NCI-H2081 treated with DMSO at 0.1 percent for 48 hours (cell line): ENCODE data around the gene PAAF1.
"Not testable (repeated sequence)": the region's sequence is repeated elsewhere in the genome, so short reads cannot be mapped to it uniquely, and the experiment has no call there.

Experiments
- DNase-seq: peaks from one replicate; lab custom pipeline; 2025; lab: John Stamatoyannopoulos, UW

PAAF1 gene

DNA sequence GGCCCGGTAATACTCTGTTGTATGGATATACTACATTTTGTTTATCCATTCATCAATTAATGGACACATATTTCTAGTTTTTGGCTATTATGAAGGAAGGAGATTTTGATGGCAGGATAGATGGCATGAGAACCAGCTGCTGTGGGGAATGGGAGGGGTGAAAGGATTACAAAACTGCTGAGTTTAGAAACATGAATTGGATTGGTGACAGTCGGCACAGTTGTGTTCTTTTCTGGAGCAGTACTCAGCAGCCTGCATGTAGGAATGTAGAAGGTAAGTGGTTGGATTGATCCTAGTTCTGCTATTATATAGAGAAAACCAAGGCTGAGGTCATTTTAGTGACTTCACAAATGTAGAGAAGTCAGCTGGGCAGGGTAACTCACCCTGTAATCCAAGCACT lies 7.1 kb downstream of the PAAF1 start:
- no peak for DNase-seq

DNA sequence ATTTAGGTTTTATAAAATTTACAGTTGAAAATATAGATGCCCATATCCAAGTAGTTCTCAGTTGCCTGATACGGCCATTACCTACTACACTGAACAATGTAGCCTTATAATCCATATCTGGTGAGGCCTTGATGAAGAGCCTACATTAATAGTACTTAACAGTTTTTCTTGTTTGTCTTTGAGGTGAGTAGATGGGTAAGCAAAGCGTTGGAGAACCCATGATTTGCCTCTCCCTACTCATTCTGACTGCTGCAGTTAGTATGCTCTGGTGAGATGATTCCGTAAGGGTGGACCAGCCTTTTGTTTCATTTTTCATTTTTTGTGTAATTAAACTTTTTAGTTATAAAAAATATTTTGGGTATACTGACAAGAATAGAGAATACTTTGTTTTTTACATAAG lies 11.4 kb downstream of the PAAF1 start:
- DNase-seq, result no peak

DNA sequence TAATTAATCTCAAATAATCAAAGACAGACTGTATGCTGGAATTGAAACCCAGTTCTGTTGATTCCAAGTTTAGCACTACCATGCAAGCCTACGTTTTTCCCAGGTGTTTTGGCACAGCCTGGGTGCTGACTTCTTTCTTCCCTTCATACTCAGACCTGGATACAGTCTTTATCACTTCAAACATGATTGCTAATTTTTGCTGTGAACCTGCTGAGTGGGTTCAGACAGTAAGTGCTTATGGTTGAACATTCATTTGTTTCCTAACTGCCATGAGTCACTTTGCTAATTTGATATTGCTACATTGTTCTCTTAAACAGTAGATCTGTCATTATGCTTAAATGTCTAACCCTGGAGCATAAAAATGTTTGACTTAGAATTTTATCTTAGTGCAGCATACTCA lies 12.2 kb downstream of the PAAF1 start:
- DNase-seq, result no peak

DNA sequence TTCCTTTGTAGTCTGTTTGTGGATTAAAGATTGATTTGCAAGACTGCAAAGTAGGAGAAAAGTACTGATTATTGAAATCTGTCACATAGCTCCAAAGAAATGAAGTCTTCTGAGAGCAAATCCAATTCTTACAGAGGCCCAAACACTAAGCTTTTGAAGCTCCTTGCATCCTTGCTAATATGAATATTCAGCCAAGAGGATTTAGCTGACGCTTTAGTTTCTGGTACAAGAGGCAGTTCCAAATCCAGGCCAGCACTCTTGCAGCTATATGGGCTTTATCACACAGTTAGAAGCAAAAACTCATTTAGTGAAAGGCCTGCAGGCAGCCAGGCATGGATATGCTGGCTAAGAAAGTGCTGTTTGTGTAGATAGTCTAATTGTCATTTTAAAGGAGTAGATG lies 12.7 kb downstream of the PAAF1 start:
- DNase-seq, result no peak

DNA sequence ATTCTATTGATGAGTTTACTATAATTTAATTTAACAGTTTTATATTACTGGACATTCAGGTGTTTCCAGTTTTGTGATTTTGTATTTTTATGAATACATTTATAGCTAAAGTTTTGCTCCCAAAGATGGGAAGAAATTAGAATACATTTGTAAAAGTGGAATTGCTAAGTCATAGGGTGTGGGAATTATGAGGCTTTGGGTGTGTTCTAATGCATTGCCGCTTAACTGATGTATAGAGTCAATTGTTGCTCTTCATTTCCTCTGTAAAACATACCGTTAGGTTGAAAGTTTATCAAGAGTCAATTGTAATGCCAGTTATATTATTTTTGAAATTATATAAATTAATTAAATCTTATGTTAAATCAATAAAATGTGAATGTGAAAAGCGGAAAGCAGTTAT lies 16.2 kb downstream of the PAAF1 start:
- no peak for DNase-seq

DNA sequence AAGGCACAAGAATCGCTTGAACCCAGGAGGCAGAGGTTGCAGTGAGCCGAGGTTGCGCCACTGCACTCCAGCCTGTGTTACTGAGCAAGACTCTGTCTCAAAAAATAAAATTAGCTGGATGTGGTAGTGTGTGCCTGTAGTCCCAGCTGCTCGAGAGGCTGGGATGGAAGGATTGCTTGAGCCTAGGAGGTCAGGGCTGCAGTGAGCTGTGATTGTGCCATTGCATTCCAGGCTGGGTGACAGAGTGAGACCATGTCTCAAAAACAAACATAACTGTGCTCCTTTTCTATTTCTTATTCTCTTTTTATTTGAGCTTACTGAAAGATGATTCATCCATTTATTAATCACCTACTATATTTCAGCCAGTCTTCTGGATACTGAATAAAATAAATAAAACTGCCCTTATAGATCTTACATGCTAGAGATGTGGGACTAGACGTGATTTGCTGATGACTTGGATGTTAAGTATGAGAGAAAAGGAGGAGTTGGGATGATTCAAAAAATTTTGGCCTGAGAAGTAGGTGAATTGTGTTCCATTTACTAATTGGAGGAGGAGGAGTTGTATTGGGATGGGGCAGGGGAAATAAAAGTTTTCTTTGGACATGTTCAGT lies 18.0 kb downstream of the PAAF1 start:
- no peak for DNase-seq

DNA sequence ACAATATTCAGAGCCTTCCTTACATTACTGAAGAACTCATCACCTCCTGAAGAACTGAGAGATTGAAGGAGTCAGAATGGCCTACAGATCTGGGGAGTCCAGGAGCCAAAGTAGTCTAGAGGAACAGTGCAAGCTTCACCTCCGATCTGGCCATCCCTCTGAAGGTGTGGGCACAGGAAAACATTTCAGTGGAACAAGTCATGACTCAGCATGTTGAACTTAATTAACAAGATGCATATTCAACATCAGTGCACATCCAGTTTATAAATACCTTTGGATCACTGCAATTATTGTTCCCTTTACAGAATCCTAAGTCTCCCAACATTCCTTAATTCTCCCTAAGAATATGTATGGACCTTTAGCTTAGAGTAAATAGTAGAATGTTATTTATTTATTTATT lies 25.5 kb downstream of the PAAF1 start:
- DNase-seq, result no peak

DNA sequence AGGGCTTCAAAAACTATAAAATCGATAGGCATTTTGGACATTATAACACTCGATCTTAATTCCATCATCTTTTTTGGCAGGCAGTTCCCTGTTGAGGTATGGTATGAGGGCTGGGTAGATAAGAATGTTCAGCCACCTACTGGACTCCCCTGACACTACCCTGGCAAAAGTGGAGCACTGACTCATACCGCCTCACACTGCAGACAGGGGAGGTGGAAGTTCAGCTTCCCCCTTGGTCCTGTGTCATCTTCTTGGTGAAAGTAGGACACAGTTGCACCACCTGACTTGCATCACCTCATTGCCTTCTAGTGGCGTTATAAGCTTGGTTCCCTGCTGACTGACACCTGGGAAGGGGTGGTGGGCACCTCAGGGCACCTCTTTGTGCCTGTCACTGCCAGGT lies 30.4 kb downstream of the PAAF1 start:
- DNase-seq, result no peak

DNA sequence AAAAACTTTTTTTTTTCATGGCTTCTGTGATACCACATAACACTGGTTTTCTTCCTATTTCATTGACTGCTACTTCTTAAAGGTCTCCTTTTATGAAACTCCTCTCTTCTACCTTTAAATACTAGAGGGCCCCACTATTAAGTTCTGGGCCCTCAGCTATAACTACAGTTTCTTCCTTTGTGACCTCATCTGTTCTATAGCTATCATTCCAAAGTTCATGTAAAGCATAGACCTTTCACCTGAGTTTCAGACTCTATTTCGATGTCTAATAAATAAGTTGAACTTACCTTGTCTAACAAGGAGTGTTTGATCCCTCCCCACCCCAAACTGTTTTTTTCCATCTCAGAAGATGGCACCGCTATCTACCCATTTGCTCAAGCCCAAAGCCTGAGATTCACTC lies 35.2 kb downstream of the PAAF1 start:
- no peak for DNase-seq

DNA sequence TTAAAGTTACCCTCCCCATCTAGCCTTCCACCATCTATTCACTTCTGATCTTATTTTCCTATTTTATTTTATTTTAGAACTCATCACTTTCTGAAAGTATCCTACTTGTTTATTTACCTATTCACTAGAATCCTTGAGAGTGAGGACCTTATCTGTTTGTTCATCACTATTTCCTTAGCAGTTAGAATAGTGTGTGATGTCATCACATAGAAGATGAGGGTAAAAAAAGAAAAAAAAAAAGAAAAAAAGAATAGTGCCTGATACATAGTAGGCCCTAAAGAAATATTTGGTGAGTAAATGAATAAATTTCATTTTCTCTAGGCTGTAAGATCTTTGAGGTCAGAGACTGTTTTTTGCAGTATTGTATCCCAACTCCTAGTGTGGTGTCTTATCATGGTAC lies 36.7 kb downstream of the PAAF1 start:
- no peak for DNase-seq

DNA sequence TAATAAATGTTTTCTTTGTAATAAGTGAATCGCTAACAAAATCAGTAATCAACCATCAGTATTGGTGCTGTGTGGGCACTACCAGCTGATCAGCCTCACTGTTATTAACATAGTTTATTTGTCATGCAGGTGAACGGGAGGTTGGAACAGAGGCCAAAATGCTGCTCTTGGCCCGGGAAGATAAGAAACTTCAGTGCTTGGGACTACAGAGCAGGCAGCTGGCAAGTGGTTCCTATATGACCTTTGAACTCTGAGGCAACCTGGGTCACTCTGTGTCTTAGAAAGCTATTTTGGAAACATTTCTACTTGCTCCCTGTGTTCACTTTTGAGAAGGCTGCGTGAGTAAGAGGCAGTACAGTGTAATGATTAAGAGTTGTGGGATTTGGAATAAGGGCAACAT lies 37.5 kb downstream of the PAAF1 start:
- DNase-seq, result no peak

DNA sequence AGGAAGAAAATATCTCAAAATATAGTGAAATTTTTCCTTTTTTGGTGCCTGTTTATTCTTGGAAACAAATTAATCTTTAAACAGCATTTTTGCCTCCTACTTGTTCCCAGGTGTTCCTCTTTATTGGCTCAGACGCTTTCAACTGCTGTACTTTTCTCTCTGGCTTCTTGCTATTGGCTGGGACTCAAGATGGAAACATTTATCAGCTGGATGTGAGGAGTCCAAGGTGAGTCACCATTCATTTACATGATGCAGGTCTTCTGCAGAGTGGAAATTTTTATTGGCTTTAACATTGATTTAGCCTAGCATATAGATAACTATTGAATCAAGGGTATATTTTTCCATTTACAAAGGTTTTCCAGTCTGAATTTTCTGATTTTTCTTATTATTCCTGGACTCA lies 39.6 kb downstream of the PAAF1 start:
- DNase-seq, result no peak

DNA sequence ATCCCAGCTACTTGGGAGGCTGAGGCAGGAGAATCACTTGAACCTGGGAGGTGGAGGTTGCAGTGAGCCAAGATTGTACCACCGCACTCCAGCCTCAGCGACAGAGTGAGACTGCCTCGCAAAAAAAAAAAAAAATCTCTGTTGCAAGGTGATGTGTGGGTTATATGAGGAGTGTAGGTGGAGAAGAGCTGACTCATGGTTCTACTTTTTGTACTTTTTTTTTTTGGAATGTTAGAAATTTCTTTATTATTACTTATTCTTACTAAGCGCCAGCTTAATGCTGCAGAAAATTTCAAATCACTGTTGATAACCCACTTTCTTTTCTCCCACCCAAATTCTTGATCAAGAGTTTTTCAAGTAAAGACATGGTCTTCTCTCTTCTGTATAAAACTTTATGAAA lies 44.4 kb downstream of the PAAF1 start:
- DNase-seq, result no peak

DNA sequence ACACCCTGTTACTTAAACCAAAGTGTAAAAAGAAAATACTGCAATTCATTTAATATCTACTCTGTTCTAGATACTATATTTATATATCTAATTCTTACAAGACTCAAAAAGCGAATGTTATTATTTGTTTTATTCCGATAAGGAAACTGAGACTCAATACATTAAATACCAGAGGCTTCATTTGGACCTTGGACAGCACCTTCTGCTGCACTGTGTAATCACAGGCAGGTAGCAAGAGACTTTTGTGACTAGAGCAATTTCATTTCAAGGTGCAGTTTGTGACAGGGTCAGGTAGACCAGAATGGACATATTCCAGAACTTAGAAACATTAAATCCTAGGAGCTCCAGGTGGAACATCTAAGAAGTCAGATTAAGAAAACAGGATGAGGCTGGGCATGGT lies 52.6 kb downstream of the PAAF1 start:
- no peak for DNase-seq

DNA sequence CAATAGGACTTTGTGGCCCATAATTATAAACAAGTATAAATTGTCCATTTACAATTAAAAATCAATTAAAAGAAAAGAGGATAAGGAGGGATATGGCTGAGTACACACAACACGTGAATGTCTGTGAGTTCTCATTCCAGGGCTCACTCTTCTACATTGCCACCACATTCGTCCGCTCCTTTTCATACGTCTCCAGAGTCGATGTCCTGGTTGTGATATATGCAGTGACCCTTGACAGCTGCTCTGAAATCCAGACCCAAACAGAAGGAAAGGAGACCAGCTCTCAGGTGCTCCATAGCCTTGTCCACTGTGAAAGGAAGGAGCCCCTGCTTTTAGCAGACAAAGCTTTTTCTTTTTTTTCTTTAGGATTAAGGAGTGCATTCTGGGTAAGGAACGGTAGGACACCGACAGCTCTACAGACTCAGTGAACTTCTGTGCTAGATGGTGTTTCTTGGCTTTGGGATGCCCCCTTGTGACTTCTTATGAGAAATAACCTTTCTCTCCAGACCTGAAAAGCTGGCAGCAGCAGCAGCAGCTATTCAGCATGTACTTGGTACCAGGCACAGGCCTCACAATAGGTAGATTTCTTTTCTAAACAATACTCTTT lies 54.3 kb downstream of the PAAF1 start:
- DNase-seq, result peak; percentile 40

DNA sequence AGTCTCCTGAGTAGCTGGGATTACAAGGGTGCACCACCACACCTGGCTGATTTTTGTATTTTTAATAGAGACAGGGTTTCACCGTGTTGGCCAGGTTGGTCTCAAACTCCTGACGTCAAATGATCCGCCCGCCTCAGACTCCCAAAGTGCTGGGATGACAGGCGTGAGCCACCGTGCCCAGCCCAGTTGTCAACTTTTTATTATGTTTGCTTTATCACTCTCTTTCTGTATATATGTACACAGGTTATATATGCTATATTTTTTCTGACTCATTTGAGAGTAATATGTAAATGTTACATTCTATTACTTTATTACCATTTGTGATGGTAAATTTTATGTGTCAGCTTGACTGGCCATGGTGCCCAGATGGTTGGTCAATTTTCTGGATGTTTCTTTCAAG lies 55.2 kb downstream of the PAAF1 start:
- DNase-seq, result no peak

DNA sequence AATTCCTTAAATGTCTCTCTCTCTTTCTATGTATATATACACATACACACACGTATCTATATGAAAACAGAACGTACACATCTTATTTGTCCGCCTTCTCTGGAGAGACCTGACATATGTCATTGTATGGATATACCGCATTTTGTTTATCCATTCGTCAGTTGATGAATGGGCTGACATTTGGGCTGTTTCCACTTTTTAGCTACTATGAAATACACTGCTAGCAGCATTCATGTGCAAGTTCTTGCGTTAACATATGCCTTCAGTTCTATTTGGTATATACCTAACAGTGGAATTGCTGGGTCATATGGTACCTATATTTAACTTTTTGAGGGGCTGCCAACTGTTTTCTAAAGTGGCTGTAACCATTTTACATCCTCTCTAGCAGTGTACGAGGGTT lies 56.0 kb downstream of the PAAF1 start:
- no peak for DNase-seq

DNA sequence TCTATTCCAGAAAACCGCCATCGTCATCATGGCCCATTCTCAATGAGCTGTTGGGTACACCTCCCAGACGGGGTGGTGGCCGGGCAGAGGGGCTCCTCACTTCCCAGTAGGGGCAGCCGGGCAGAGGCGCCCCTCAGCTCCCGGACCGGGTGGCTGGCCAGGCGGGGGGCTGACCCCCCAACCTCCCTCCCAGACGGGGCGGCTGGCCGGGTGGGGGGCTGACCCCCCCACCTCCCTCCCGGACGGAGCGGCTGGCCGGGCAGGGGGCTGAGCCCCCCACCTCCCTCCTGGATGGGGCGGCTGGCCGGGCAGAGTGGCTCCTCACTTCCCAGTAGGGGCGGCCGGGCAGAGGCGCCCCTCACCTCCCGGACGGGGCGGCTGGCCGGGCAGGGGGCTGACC lies 59.2 kb downstream of the PAAF1 start:
- DNase-seq, result not testable (repeated sequence)

DNA sequence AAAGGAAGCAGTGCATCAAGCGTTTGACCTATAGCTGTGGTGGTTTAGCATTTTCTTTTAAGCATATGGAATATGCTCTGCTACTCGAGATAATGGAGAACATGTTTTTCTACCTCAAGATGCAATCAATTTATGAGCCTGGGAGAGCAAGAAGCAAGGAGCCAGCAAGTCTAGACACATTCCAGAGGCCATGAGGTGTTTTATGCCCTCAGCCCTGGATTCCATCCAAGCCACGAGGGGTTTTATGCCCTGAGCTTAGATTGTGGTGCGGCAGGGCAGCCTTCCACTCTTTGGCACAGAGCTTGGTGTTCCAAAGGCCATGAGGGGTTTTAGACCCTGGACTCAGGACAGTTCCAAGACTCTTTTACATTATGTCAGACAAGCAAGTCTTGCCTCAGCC lies 62.3 kb downstream of the PAAF1 start:
- no peak for DNase-seq

DNA sequence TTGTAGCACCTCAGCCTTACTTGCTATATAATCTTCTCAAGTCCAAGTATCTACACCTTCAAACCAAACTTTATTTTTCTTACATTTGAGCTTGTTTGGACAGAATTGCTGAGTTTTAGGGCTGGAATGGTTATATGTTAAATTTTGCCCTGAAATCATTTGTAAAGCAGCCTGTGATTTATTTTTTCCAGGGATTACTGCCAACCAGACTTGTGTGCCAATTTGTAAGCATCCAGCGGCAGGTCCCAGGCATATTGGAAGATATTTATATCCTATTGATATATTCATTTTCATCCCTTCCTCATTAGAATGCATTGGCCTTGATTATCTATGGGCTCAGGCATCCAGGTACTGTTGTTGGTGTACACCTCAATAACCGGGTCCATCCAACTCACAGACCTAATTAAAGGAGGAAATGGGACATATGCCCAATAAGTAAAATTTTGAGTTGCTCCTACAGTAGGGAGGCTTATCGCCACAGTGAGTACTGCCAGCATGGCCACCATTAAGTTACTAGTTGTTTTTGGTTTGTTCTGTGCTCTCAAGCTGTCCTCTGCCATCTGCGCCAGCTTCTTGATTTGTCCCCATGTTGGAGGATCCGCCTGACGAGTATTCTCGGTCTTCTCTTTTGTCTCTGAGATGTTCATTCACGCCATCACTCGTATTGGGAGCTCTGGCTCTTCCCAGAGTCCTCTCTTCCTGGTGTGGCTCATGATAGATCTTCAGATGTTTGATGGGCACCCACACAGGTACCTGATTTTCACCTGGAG lies 64.2 kb downstream of the PAAF1 start:
- no peak for DNase-seq

DNA sequence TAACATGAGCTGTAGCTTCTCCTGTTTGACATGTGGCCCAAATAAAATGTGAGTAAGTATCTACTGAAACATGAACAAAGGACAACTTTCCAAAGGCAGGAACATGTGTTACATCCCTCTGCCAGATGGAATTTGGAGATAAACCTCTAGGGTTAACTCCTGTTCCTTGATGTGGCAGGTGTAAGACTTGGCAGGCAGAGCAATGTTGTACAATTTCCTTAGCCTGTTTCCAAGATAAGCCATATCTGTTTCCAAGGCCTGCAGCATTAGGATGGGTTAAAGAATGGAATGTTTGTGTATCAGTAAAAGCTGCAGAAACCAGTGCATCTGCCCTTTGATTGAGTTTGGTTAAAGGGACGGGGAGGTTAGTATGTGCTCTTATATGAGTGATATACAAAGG lies 65.2 kb downstream of the PAAF1 start:
- no peak for DNase-seq

DNA sequence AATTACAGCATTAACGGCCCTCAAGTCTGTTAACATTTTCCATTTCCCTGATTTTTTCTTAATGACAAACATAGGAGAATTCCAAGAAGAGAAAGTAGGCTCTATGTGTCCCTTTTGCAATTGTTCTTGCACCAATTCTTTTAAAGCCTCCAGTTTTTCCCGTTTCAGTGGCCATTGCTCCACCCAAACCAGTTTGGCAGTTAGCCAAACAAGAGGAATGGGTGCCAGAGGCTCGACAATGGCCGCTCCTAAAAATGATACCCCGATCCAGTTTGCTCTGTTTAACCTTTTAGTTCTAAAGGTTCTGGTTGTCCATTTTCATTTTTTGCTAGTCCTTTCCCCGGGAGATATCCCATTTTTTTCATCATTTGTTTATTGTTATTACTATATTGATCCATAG lies 67.3 kb downstream of the PAAF1 start:
- DNase-seq, result no peak

DNA sequence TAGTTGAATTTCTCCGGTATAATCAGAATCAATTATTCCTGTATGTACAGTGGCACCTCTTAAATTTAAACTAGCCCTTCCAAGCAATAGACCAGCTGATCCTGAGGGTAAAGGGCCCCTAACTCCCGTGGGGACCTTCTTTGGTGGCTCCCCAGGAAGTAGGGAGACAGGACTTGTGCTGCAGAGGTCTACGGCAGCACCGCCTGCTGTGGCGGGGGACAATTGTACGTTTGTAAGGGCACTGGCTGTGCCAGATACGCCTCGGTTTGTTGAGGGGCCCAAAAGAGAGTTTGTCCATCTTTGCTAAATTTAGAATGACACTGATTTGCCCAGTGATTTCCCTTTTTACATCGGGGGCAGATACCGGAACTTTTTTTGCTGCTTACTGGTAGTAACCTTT lies 68.1 kb downstream of the PAAF1 start:
- DNase-seq, result no peak

DNA sequence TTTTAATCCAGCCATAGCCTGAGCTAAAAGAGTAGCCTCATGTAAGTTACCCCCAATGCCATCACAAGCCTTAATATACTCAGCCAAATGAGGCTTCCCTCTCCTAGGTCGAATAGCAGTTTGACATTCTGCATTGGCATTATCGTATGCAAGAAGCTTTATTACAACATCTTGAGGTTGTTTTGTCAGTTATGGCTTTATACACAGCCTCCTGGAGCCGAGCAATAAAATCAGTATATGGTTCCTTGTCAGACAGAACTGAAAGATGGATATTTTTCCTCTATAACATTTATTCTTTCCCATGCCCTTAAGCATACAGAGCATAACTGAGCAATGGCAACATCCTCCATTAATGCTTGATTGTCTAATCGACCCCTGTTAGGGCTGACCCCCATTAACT lies 68.6 kb downstream of the PAAF1 start:
- DNase-seq, result no peak
